ENCODE measurements around the gene GPR150.

DNA sequence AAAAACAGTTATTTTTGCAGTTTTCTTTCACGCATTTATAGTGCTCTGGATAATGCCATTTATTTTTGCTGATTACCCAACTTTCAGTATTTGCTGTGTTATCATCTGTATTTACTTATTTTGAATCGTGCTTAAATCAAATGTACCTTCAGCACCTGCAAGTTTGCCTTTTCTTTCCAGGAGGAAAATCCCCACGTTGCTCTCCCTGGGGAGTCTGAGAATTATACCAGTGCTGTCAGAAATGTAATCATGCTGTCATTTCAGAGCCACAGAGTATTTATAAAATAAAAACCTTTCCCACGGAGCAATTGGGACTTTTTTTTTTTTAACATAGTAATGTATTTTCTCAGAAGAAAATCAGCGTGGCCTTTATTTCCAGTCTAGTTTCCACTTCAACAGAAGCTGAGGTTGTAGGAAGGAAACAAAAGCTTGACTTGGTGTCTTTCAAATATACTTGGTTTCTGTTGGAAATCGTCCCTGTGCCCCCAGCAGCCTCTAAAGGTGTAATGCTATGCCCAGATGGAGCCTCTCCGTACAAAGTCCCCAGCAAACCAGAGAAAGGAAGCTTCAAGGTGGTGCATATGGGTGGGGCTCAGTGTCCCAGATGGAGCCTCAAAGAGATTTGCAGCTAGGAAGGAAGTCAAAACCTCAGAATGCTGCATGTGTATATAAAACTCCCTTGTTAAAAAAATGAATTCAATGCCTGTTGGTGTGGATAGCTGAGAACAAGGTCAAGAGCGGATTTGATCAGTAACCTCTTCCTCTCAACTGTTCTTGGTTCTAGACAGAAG, 2.1 kb downstream of the GPR150 start:
- TF ChIP-seq EZH2 (IDR thresholded peaks at IDR 0.05; ENCODE audit: borderline replicate concordance, low read length) (no peak), CTCF (IDR thresholded peaks at IDR 0.05; ENCODE audit: low read length) (no peak)

Data from OCI-LY1 (cell line).